Peyer's patch (tissue), 4 donors: Measurements from ENCODE around the gene PDIA2. TPM values are rescaled to one million over a fixed set of nuclear protein-coding genes. Genes with fewer than 3 reads are reported as not detected.
"Not testable (repeated sequence)": the region's sequence is repeated elsewhere in the genome, so short reads cannot be mapped to it uniquely, and the experiment has no call there.

Source experiments
- DNase-seq, 3 donors: peaks; one replicate each; pipeline ENCODE4 v3.0.0-alpha.2; 2017 to 2019
- H3K27ac ChIP-seq, 4 donors: fragments of 200-600 bp; sonication (generic); one replicate each; pipeline ENCODE4 v1.5.1; 2016 to 2019
- H3K27me3 ChIP-seq, 2 donors: fragments of 200-600 bp; sonication (generic); one replicate each; pipeline ENCODE4 v1.5.1; 2019
- H3K36me3 ChIP-seq, 3 donors: fragments of 200-600 bp; sonication (generic); one replicate each; pipeline ENCODE4 v1.5.1; 2016 to 2019
- H3K4me1 ChIP-seq, 4 donors: fragments of 200-600 bp; sonication (generic); one replicate each; pipeline ENCODE4 v1.5.1; 2016 to 2019
- H3K4me3 ChIP-seq, 4 donors: fragments of 200-600 bp; sonication (generic); 1 replicate in 3 of 4; 2 replicates in 1 of 4; pipeline ENCODE4 v1.5.1; 2016 to 2019; ENCODE audit warnings: mild to moderate bottlenecking in 1 of 4
- H3K9me3 ChIP-seq, 4 donors: fragments of 200-600 bp; sonication (generic); one replicate each; pipeline ENCODE4 v1.5.1; 2016 to 2019; ENCODE audit warnings: mild to moderate bottlenecking in 1 of 4
- CTCF ChIP-seq, 6 experiments: fragments of 450-650 bp in 4 of 6; fragments of 200-600 bp in 2 of 6; sonication (generic) in 1 of 6; IDR thresholded peaks; one replicate each; pipeline ENCODE4 v1.5.1; 2017 to 2019; ENCODE audit warnings: antibody characterized with exemption in 6 of 6, mild to moderate bottlenecking in 3 of 6, moderate library complexity in 1 of 6
- POLR2A ChIP-seq, 2 donors: fragments of 450-650 bp; IDR thresholded peaks; one replicate each; pipeline ENCODE4 v1.5.1; 2017; ENCODE audit warnings: antibody characterized with exemption in 2 of 2, mild to moderate bottlenecking in 2 of 2, moderate library complexity in 2 of 2
- total RNA-seq, 4 donors: library from RNA; depleted of rRNA; stranded (reverse); fragments of >200 nt; gene quantifications; one replicate each; pipeline ENCODE4 v1.1.0, GENCODE V29; 2016

PDIA2 gene
- total RNA-seq, 4 donors from 2014 or later = 1.7 to 29.2 (median 11.1) TPM

- Histone ChIP-seq H3K4me1 (peaks cover 0 to 16% (median 4%) of the 10 kb centered on the region in 4 donors), H3K36me3 (peaks cover 0 to 47% (median 0%) of the 10 kb centered on the region in 3 donors), H3K27me3 (no peaks in the 10 kb centered on the region), H3K9me3 (no peaks in the 10 kb centered on the region), H3K27ac (peak overlapping the region in 3 of 4 donors; percentile 58 to 90 (median 83)), H3K4me3 (no peak overlapping the region)
- TF ChIP-seq CTCF (IDR thresholded peaks at IDR 0.05) (no peak), POLR2A (IDR thresholded peaks at IDR 0.05) (peak; percentile 12 to 73)
- peak in 2 of 3 donors; percentile 58 to 61 for DNase-seq
Observed at GRCh38 chr16:253833-254232, 29.1 kb upstream of the PDIA2 start.

GRCh38 chr16:254461-254860, 28.5 kb upstream of the PDIA2 start:
- H3K27ac ChIP-seq = peak overlapping the region in 1 of 4 donors; percentile 83

GRCh38 chr16:255183-255582, 27.8 kb upstream of the PDIA2 start:
- Histone ChIP-seq H3K36me3 (peaks cover 0 to 50% (median 0%) of the 10 kb centered on the region in 3 donors), H3K4me1 (peaks cover 0 to 16% (median 4%) of the 10 kb centered on the region in 4 donors), H3K27ac (no peak overlapping the region), H3K27me3 (no peaks in the 10 kb centered on the region), H3K9me3 (no peaks in the 10 kb centered on the region), H3K4me3 (peak overlapping the region in 1 of 4 donors; percentile 1)
- no peak for DNase-seq
- TF ChIP-seq CTCF (IDR thresholded peaks at IDR 0.05) = no peak

More at GRCh38 chr16:254461-254860, 28.5 kb upstream of the PDIA2 start:
- Histone ChIP-seq H3K4me3 (peak overlapping the region in 1 of 4 donors; percentile 1), H3K36me3 (peaks cover 0 to 50% (median 0%) of the 10 kb centered on the region in 3 donors), H3K27me3 (no peaks in the 10 kb centered on the region), H3K4me1 (peaks cover 0 to 16% (median 4%) of the 10 kb centered on the region in 4 donors), H3K9me3 (no peaks in the 10 kb centered on the region)
- no peak for TF ChIP-seq POLR2A (IDR thresholded peaks at IDR 0.05)
- no peak for TF ChIP-seq CTCF (IDR thresholded peaks at IDR 0.05)
- DNase-seq = no peak

GRCh38 chr16:258091-258490, 24.9 kb upstream of the PDIA2 start:
- not testable (repeated sequence) for DNase-seq, H3K9me3 ChIP-seq, H3K4me1 ChIP-seq, H3K4me3 ChIP-seq, H3K27me3 ChIP-seq, H3K27ac ChIP-seq
- peaks cover 0 to 66% (median 0%) of the 10 kb centered on the region in 3 donors for H3K36me3 ChIP-seq

GRCh38 chr16:259226-259625, 23.7 kb upstream of the PDIA2 start:
- no peak overlapping the region for H3K4me3 ChIP-seq
- DNase-seq = no peak

GRCh38 chr16:259814-260253, 23.1 kb upstream of the PDIA2 start:
- Histone ChIP-seq H3K4me1 (no peaks in the 10 kb centered on the region), H3K9me3 (no peaks in the 10 kb centered on the region), H3K36me3 (peaks cover 0 to 76% (median 0%) of the 10 kb centered on the region in 3 donors), H3K27ac (no peak overlapping the region), H3K4me3 (no peak overlapping the region), H3K27me3 (no peaks in the 10 kb centered on the region)
- TF ChIP-seq CTCF (IDR thresholded peaks at IDR 0.05) (no peak), POLR2A (IDR thresholded peaks at IDR 0.05) (no peak)
- DNase-seq = no peak

More at GRCh38 chr16:259226-259625, 23.7 kb upstream of the PDIA2 start:
- no peak overlapping the region for H3K27ac ChIP-seq
- no peaks in the 10 kb centered on the region for H3K27me3 ChIP-seq
- no peaks in the 10 kb centered on the region for H3K4me1 ChIP-seq
- no peak for TF ChIP-seq POLR2A (IDR thresholded peaks at IDR 0.05)
- no peak for TF ChIP-seq CTCF (IDR thresholded peaks at IDR 0.05)
- peaks cover 0 to 76% (median 0%) of the 10 kb centered on the region in 3 donors for H3K36me3 ChIP-seq
- no peaks in the 10 kb centered on the region for H3K9me3 ChIP-seq
